Fibroblast of skin of right biceps (primary cell): ENCODE results near the gene PECR.
"Not testable (repeated sequence)": the region's sequence is repeated elsewhere in the genome, so short reads cannot be mapped to it uniquely, and the experiment has no call there.

ENCODE experiments used
- DNase-seq: peaks from one replicate; pipeline ENCODE4 v3.0.0-alpha.2; 2013

PECR gene

GRCh38 chr2:216023055-216023648 is 58.5 kb downstream of the PECR start:
- DNase-seq, result peak; percentile 49

- no peak for DNase-seq
These were observed 59.6 kb downstream of the PECR start for GRCh38 chr2:216021768-216022565.

DNA sequence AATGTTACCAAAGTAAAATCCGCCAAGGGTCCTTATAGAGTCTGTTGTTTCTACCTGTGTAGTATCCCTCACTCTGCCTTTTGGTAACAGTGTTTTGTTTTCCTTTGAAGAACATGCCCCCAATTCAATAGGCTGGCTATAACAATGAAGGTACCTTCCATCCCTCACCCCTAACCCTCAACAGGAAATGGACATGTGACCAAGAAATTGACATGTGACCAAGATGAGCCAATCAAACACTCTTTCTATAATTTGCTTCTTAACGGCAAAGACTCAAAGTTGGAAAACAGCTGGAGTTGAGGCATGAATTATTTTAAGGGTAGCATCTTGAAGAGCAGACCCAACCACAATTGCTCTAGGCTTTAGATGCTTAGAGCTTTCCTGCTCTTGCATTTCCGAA is 62.9 kb downstream of the PECR start:
- no peak for DNase-seq

DNA sequence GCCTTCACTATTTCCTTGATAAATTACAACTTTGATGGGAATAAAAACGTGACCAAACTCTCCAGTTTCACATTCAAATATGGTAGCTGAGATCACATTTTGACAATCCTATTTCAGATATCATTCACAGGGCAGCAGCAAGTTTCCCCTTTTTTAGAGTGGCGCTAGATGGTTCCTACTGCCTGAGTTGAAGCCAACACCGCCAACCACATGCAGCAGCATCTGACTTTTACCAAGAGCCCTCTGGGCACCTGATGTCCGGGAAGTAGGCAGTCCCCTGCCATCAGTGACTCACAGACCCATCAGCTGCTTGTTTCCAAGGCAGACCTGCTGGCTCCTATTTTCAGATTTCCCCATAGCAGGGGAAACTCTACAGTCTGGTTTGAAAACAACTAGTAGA is 64.2 kb downstream of the PECR start:
- no peak for DNase-seq

DNA sequence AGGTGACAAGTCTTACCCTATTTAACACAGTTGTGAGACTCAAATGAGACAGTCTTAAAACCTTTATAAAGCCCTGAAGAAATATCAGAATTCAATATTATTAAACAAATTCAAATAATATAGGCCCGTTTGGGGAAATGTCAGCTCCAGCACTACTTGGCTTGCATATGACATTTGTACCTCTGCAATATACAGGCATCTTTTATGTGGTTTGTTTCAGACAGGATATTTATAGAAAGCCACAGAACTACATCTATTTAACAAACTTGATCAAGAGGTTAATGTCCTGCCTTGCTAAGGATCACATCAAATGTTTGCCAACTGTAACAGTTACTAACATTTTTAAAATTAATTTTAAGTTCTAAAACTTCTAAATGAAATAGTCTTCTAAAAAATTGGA is 65.0 kb downstream of the PECR start:
- no peak for DNase-seq

DNA sequence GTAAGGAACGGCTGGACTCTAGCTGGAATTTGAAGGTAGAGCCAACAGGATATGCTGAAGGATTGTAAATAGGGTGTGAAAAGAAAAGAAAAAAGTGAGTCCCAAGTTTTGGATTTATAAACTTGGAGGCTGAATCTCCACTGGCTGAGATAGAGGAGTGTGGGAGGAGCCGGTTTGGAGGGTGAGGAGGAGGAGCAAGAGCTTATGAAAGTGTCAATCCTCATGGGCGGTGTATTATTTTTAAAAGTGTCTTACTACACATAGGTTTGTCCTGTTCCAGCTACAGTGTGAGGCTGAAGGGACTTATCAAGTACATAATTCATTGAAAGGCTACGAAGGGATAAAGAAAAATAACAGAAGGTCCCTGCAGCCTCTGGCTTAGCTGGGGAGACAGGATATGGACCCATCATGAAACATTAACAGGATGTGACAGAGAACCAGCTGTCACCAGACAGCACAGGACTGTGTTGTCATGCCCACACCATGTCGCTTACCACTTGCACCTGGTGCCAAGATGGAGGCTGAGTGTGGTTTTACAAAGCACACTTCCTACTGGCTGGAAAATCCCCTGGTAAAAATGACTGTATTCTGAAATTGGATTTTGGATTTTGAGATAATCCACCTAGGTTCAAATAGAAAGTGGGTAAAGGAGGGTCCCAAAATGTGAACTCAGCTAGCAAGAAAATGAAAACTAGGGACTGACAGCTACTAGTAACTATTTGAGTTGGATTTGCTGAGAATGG is 65.7 kb downstream of the PECR start:
- no peak for DNase-seq

- no peak for DNase-seq
These were observed 66.6 kb downstream of the PECR start for GRCh38 chr2:216014986-216015385.

DNA sequence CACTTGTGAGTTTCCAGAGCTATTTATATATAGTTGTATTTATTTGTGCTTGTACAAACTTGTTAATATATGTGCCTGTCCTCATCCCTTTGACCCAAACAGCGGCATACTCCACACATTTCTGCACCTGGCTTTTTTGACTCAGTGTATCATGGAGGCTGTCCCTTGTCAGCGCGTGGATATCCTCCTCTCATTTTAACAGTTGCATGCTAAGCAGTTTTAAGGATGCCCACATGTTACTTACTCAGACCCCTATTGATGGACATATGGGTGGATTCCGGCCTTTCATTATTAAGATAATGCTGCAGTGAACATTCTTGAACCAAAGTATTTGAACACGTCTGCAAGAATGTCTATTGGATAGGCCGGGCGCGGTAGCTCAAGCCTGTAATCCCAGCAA is 67.6 kb downstream of the PECR start:
- DNase-seq, result no peak

GRCh38 chr2:216013080-216013909 is 68.3 kb downstream of the PECR start, which contains the start of gene MREG:
MREG (minus strand) TSS chr2:216013551; CDS start chr2:216013327, 224 bp downstream.
- peak; percentile 78 for DNase-seq

DNA sequence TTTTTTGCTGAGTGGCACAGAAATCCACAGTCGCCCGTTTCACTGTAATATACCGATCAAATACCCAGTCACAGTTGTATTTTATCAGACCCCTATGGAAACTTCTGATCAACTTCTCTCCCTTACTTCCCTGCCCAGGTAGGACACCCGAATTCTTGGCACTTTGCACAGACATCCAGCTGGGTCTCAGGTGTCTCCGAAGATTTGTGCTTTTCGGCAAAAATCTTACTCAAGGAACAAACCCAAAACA is 68.9 kb downstream of the PECR start:
- no peak for DNase-seq

DNA sequence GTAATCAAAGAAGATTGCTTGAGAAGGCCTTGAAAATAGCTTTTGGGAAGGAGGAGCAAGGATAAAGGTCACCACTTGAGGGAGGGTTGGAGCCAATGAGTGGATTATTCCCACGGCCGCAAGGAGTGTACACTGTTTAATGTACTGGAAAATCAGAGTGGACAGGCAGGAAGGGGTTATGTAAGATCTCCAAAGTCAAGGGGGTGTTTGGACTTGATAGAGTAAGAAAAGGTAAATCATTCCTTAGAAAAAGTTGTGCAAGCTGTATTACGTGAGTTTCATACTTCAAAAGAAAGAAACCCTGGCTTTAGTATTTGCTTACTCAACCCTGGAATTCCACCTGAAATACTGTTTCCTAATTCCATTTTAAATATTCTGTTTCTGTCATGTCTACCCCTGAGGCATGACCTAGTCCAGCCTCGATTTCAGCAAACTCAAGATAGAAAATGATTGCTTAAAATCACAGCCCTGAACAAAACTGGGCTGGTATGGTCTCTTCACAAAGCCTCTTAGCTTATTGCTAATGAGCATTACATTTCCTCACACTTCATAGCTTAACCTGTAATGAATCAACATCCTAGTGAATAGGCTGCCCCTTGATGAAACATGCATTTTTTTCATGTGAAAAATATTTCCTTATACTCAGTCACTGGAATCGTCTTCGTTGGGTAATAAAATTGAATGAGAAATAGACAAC is 69.3 kb downstream of the PECR start:
- no peak for DNase-seq

GRCh38 chr2:216009215-216009614 is 72.4 kb downstream of the PECR start:
- not testable (repeated sequence) for DNase-seq

DNA sequence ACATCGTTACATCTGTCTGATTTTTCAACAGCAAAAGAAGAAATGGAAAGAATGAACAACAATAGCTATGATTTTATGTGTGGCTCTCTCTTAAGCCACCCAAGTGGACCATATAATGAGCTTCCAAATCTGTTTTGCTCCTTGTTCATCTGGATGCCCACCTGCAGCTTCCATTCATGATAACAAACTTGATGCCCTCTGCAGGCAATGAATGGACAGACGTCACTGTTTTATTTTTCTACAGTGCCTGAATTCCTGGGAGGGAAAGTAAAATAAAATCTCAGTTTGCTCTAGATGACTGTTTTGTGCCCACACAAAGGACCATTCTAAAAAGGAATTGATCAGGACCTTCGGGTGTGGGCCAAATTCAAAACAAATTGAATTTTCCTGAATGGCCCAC is 73.2 kb downstream of the PECR start:
- DNase-seq, result no peak

GRCh38 chr2:216006164-216006663 is 75.4 kb downstream of the PECR start:
- no peak for DNase-seq

DNA sequence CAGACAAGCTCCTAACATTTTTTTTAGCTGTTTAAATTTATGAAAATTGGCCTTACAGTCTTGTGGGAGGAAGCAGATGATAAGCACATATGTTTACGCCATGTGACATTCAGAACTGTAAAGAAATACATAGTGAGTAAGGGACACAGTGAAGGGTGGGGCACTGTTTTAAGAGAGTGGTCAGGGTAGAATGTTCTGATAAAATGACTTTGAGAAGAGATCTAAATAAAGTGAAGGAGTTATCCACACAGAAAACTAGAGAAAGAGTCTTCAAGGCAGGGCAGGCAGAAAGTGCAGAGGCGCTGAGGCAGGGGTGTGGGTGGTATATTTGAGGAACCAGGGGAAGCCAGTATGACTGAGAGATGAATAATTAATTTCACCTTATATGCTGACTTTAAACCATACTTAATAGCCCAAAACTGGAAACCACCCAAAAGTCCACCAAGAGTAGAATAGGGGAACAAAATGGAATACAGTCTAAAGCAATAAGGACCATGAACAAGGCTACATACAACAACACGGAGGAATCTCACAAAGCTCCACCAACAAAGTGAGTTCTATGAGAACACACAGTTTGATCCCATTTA is 76.8 kb downstream of the PECR start:
- DNase-seq, result no peak

- no peak for DNase-seq
These were observed 77.5 kb downstream of the PECR start for GRCh38 chr2:216003876-216004696.

DNA sequence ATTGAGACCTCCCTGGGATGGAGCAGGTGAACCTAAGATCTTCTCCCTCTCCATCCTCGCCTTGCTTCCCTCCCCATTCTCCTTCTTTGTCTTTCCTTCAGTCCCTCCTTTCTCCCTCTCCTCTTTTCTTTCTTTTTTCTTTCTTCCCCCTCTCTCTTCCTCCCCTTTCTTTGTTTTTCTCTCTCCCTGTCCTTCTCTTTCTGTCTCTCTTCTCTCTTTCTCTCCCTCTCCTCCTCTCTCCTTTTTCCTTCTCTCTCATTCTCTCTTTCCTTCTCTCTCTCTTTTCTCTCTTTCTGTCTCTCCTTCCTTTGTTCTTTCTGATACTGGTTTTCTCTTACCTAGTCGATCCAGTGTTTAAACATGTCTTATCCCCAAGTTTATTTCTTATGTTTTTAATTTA is 78.9 kb downstream of the PECR start:
- no peak for DNase-seq

DNA sequence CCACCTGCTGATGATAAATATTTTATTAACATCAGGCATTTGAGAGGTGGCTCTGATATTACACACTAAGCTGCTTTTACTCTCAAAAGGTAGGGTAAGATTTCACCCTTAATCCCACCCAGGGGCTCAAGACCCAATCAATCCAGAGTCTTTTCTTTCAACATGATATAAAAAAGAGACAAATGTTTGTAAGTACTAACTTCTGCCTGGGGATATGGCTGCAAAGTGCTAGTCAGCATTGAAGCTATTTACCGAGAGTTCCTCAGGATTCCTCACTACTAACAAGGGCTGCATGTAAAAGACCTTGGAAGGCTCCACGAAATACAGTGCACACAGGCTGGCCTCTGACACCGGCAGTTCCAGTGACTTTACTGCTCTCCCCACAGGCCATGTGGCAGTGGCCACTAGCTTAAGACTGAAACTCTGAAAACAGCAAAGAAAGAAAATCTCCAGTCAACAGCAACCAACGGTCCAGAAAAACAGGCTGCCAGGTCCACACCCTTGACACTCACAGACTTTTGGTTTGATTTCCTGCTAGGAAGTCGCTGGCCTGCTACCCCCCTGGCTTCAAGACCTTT is 79.4 kb downstream of the PECR start:
- no peak for DNase-seq

GRCh38 chr2:216001216-216002100 is 80.2 kb downstream of the PECR start:
- DNase-seq, result no peak

DNA sequence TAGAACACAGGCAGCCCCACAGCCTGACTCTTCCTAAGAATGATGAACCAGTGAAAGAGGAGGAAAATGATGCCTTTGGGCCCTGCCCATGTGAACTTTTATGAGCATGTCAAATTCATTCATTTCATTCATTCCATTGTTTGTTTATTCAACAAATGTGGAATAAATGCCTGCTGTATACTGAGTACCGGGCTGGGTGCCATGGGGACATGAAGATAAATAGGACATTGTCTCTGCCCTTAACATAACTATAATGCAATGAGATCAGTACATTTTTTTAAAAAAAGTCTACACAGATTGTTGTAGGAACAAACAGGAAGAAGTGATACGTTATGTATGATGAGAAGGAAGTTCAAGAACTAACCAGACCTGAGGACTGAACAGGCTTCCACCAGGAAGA is 83.0 kb downstream of the PECR start:
- no peak for DNase-seq
